GM19099 (cell line): Measurements from ENCODE around the gene APBB3.
A peak's percentile ranks its signal among the peaks of the same experiment; 100 is the strongest.

Source experiments
- POLR2A ChIP-seq: IDR thresholded peaks from 3 replicates; pipeline ENCODE4 v1.6.1; 2011; ENCODE audit warnings: low read depth; ENCODE audit not compliant: insufficient read length; ENCODE audit errors: extremely low read depth

Gene APBB3

GRCh38 chr5:140561753-140562523 lies 2.5 kb downstream of the APBB3 start:
- no peak for TF ChIP-seq POLR2A

GRCh38 chr5:140560227-140560626 lies 4.2 kb downstream of the APBB3 start:
- TF ChIP-seq POLR2A, result no peak

- TF ChIP-seq POLR2A, result no peak
Observed at GRCh38 chr5:140558542-140558941, 5.9 kb downstream of the APBB3 start.

GRCh38 chr5:140557965-140558364 lies 6.4 kb downstream of the APBB3 start:
- TF ChIP-seq POLR2A, result no peak

- peak; percentile 97 for TF ChIP-seq POLR2A
Observed at GRCh38 chr5:140557136-140557805, 7.1 kb downstream of the APBB3 start, which contains the start of gene SRA1. Gene SRA1, minus strand, starts transcription at chr5:140557473. Its CDS starts 21 bp downstream, at chr5:140557452.

GRCh38 chr5:140556438-140556837 lies 8.0 kb downstream of the APBB3 start:
- TF ChIP-seq POLR2A, result no peak

- TF ChIP-seq POLR2A, result no peak
Observed at GRCh38 chr5:140555747-140556312, 8.6 kb downstream of the APBB3 start.

- no peak for TF ChIP-seq POLR2A
Observed at GRCh38 chr5:140554454-140554853, 9.9 kb downstream of the APBB3 start.

- no peak for TF ChIP-seq POLR2A
Observed at GRCh38 chr5:140553657-140554056, 10.7 kb downstream of the APBB3 start.

- TF ChIP-seq POLR2A, result no peak
Observed at GRCh38 chr5:140551872-140552271, 12.5 kb downstream of the APBB3 start.

- no peak for TF ChIP-seq POLR2A
Observed at GRCh38 chr5:140550147-140551079, 14.0 kb downstream of the APBB3 start.

GRCh38 chr5:140549237-140550144 lies 14.9 kb downstream of the APBB3 start:
- TF ChIP-seq POLR2A, result peak; percentile 31

GRCh38 chr5:140548791-140549190 lies 15.6 kb downstream of the APBB3 start:
- TF ChIP-seq POLR2A, result no peak

GRCh38 chr5:140548300-140548688 lies 16.1 kb downstream of the APBB3 start:
- peak; percentile 15 for TF ChIP-seq POLR2A
